A549 (cell line): ENCODE results near the gene CDH18. TPM values are rescaled to one million over a fixed set of nuclear protein-coding genes. Genes with fewer than 3 reads are reported as not detected.

Experiments used
- ATAC-seq, 2 experiments: fragments of 200-7000 bp in 1 of 2; fragments of >200 bp in 1 of 2; cut with Nextera tagmentation in 1 of 2; cut with Tn5 transposase in 1 of 2; 3 replicates each; pipeline versions ENCODE4 v1.8.0 to v1.9.1; 2018 to 2020; ENCODE audit warnings: mild to moderate bottlenecking in 1 of 2, moderate library complexity in 1 of 2
- CTCF ChIA-PET: fragments of 300-600 bp; sonication (Branson Sonifier 250); formaldehyde crosslinking; extraction: SDS; loops from one replicate; lab custom pipeline; 2021; ENCODE audit warnings: antibody characterized with exemption, inconsistent platforms; lab: Yijun Ruan, JAX
- POLR2A ChIA-PET: fragments of 350-600 bp; formaldehyde crosslinking; extraction: SDS; loops from one replicate; lab custom pipeline; 2021; ENCODE audit warnings: antibody characterized with exemption, inconsistent platforms; lab: Yijun Ruan, JAX
- DNase-seq, 2 experiments: peaks; one replicate each; pipeline versions ENCODE4 v3.0.0 to v3.0.0-alpha.2; 2011 to 2016; ENCODE audit warnings: low read depth in 1 of 2, low spot score in 1 of 2
- FAIRE-seq: peaks from 2 replicates; lab custom pipeline; 2011; peaks lifted over from hg19 to GRCh38; lab: Jason Lieb, UNC
- H3K27ac ChIP-seq, 2 experiments: fragments of >200 bp; sonication (Bioruptor Twin); formaldehyde crosslinking; 3 replicates each; pipeline ENCODE4 v1.5.1; 2016 to 2017
- H3K4me1 ChIP-seq: fragments of >200 bp; sonication (Bioruptor Twin); formaldehyde crosslinking; 3 replicates; pipeline ENCODE4 v1.6.1; 2016
- H3K4me2 ChIP-seq: fragments of >200 bp; sonication (Bioruptor Twin); formaldehyde crosslinking; 3 replicates; pipeline ENCODE4 v1.6.1; 2016
- H3K4me3 ChIP-seq: fragments of >200 bp; sonication (Bioruptor Twin); formaldehyde crosslinking; 3 replicates; pipeline ENCODE4 v1.5.1; 2016
- H3K9me3 ChIP-seq: fragments of >200 bp; sonication (Bioruptor Twin); formaldehyde crosslinking; 3 replicates; pipeline ENCODE4 v1.6.1; 2016
- BCL3 ChIP-seq: fragments of >200 bp; sonication (Bioruptor Twin); formaldehyde crosslinking; IDR thresholded peaks from 3 replicates; pipeline ENCODE4 v1.6.1; 2016
- CBX2 ChIP-seq: fragments of 200-600 bp; sonication (generic); IDR thresholded peaks from 2 replicates; pipeline ENCODE4 v1.6.1; 2016; ENCODE audit warnings: low read depth, mild to moderate bottlenecking, borderline replicate concordance
- CHD2 ChIP-seq: fragments of 150-350 bp; IDR thresholded peaks from 2 replicates; pipeline ENCODE4 v1.6.1; 2014; ENCODE audit warnings: low read length; ENCODE audit not compliant: partially characterized antibody
- CTCF ChIP-seq: fragments of >200 bp; sonication (Bioruptor Twin); formaldehyde crosslinking; IDR thresholded peaks from 3 replicates; pipeline ENCODE4 v1.5.1; 2016
- EHF ChIP-seq: fragments of 250-450 bp; sonication (Bioruptor Pico); IDR thresholded peaks from 2 replicates; pipeline ENCODE4 v1.5.0; 2020; ENCODE audit warnings: mild to moderate bottlenecking
- EHMT2 ChIP-seq: fragments of 200-600 bp; sonication (generic); IDR thresholded peaks from 2 replicates; pipeline ENCODE4 v1.6.1; 2016; ENCODE audit warnings: antibody characterized with exemption, low read depth, mild to moderate bottlenecking, moderate library complexity
- ESRRA ChIP-seq: fragments of 150-350 bp; IDR thresholded peaks from 2 replicates; pipeline ENCODE4 v1.6.1; 2014; ENCODE audit warnings: mild to moderate bottlenecking, low read length, borderline replicate concordance
- HDAC2 ChIP-seq: fragments of 200-600 bp; sonication (generic); IDR thresholded peaks from 2 replicates; pipeline ENCODE4 v1.6.1; 2016
- HES2 ChIP-seq: fragments of >200 bp; sonication (Bioruptor Twin); formaldehyde crosslinking; IDR thresholded peaks from 2 replicates; pipeline ENCODE4 v1.6.1; 2016
- HOXA7 ChIP-seq: fragments of 250-450 bp; sonication (Bioruptor Pico); IDR thresholded peaks from 2 replicates; pipeline ENCODE4 v1.5.0; 2020; ENCODE audit warnings: mild to moderate bottlenecking, moderate library complexity
- HOXB5 ChIP-seq: fragments of 250-450 bp; sonication (Bioruptor Pico); IDR thresholded peaks from 2 replicates; pipeline ENCODE4 v1.5.0; 2020; ENCODE audit warnings: mild to moderate bottlenecking, moderate library complexity
- JUN ChIP-seq, 2 experiments: fragments of >200 bp; sonication (Bioruptor Twin); formaldehyde crosslinking; IDR thresholded peaks; 2 replicates in 1 of 2; 3 replicates in 1 of 2; pipeline ENCODE4 v1.6.1; 2016 to 2017
- JUNB ChIP-seq: fragments of >200 bp; sonication (Bioruptor Twin); formaldehyde crosslinking; IDR thresholded peaks from 2 replicates; pipeline ENCODE4 v1.6.1; 2016
- KDM5A ChIP-seq: fragments of 200-600 bp; sonication (generic); IDR thresholded peaks from 2 replicates; pipeline ENCODE4 v1.6.1; 2016; ENCODE audit warnings: antibody characterized with exemption, mild to moderate bottlenecking
- MAFK ChIP-seq: fragments of 450-650 bp; IDR thresholded peaks from 2 replicates; pipeline ENCODE4 v1.6.1; 2014; ENCODE audit not compliant: partially characterized antibody
- MYC ChIP-seq: IDR thresholded peaks from 2 replicates; pipeline ENCODE4 v1.6.1; 2012; ENCODE audit warnings: mild to moderate bottlenecking, inconsistent platforms, low read length, improper control_type of control experiment, borderline replicate concordance
- NFE2L2 ChIP-seq: fragments of 150-350 bp; conservative IDR thresholded peaks from 2 replicates; pipeline ENCODE4 v1.6.1; 2014; ENCODE audit warnings: low read length
- PBX3 ChIP-seq: IDR thresholded peaks from 2 replicates; pipeline ENCODE4 v1.6.1; 2012
- POLR2A ChIP-seq: IDR thresholded peaks from 2 replicates; pipeline ENCODE4 v1.6.1; 2012; ENCODE audit warnings: mild to moderate bottlenecking, low read length
- RAD21 ChIP-seq, 2 experiments: fragments of >200 bp in 1 of 2; sonication (Bioruptor Twin) in 1 of 2; formaldehyde crosslinking in 1 of 2; IDR thresholded peaks in 1 of 2; conservative IDR thresholded peaks in 1 of 2; 2 replicates in 1 of 2; 3 replicates in 1 of 2; pipeline ENCODE4 v1.6.1; 2012 to 2018; ENCODE audit warnings: inconsistent platforms in 1 of 2
- REST ChIP-seq: fragments of 200-600 bp; sonication (generic); IDR thresholded peaks from 2 replicates; pipeline ENCODE4 v1.6.1; 2016; ENCODE audit warnings: antibody characterized with exemption, mild to moderate bottlenecking, moderate library complexity
- RFX5 ChIP-seq: fragments of 450-650 bp; IDR thresholded peaks from 2 replicates; pipeline ENCODE4 v1.7.1; 2014; ENCODE audit warnings: antibody characterized with exemption, mild to moderate bottlenecking, moderate library complexity
- RNF2 ChIP-seq: fragments of 200-600 bp; sonication (generic); IDR thresholded peaks from 2 replicates; pipeline ENCODE4 v1.6.1; 2016; ENCODE audit warnings: low read depth, mild to moderate bottlenecking, antibody characterized with exemption, moderate library complexity, borderline replicate concordance
- SMC3 ChIP-seq: fragments of >200 bp; sonication (Bioruptor Twin); formaldehyde crosslinking; IDR thresholded peaks from 3 replicates; pipeline ENCODE4 v1.6.1; 2018; ENCODE audit warnings: inconsistent platforms
- TFCP2L1 ChIP-seq: fragments of 250-450 bp; sonication (Bioruptor Pico); IDR thresholded peaks from 2 replicates; pipeline ENCODE4 v1.5.0; 2021; ENCODE audit warnings: mild to moderate bottlenecking
- ZC3H11A ChIP-seq: fragments of 450-650 bp; IDR thresholded peaks from 2 replicates; pipeline ENCODE4 v1.6.1; 2014; ENCODE audit warnings: antibody characterized with exemption, mild to moderate bottlenecking
- WGBS: methylation state at CpG from one replicate; pipeline ENCODE4 v1.1.6; 2017; ENCODE audit errors: missing lambda C conversion rate; 5-methylcytosine and 5-hydroxymethylcytosine counted together
- polyA plus RNA-seq, 4 experiments: library from polyadenylated mRNA; depleted of rRNA in 3 of 4; stranded (reverse); fragments of >200 nt; fragmentation: RNase III in 1 of 4; extraction: RNeasy Plus Mini Kit Qiagen cat#74134 plus additional on column Dnase treatment in 1 of 4; gene quantifications; 2 replicates in 3 of 4; 3 replicates in 1 of 4; pipeline ENCODE4 v1.2.3, GENCODE V29; 2011 to 2017

Gene CDH18
- polyA plus RNA-seq, 2 of the 4 experiments (the other 2 are of a cell fraction): not detected

- POLR2A ChIA-PET: no interaction called here
- H3K27ac ChIP-seq: no peak overlapping the region
- DNase-seq: no peak
- 2% methylated on average over 2 of the region's 2 CpGs for WGBS
- H3K4me1 ChIP-seq: no peaks in the 10 kb centered on the region
- H3K4me2 ChIP-seq: no peak overlapping the region
- TF ChIP-seq JUN (IDR thresholded peaks at IDR 0.05): no peak
- peak; percentile 52 for TF ChIP-seq MAFK
- TF ChIP-seq, all 56 proteins: peak for 1
- FAIRE-seq (no peak), ATAC-seq (no peak)
- Histone ChIP-seq H3K9me3 (no peaks in the 10 kb centered on the region), H3K4me3 (no peak overlapping the region)
- CTCF ChIA-PET: no interaction called here
These were observed 28.1 kb downstream of the CDH18 start for GRCh38 chr5:19959830-19960384.

- ChIA-PET CTCF (no interaction called here), POLR2A (no interaction called here)
- H3K4me2 ChIP-seq: no peak overlapping the region
- TF ChIP-seq MYC (no peak), CHD2 (no peak), CBX2 (no peak), REST (no peak), EHF (CRISPR knock-in tag) (no peak), JUNB (no peak), CTCF (no peak), HOXA7 (CRISPR knock-in tag) (no peak), BCL3 (no peak), RFX5 (no peak), HES2 (no peak), ESRRA (no peak), ZC3H11A (no peak), NFE2L2 (no peak)
- H3K27ac ChIP-seq: no peak overlapping the region
- no peak for FAIRE-seq
- H3K4me3 ChIP-seq: no peak overlapping the region
- DNase-seq: no peak
- ATAC-seq: no peak
- H3K9me3 ChIP-seq: no peaks in the 10 kb centered on the region
- H3K4me1 ChIP-seq: no peaks in the 10 kb centered on the region
These were observed 37.1 kb downstream of the CDH18 start for GRCh38 chr5:19950897-19951296.

- Histone ChIP-seq H3K9me3 (no peaks in the 10 kb centered on the region), H3K4me2 (no peak overlapping the region), H3K27ac (no peak overlapping the region), H3K4me3 (no peak overlapping the region), H3K4me1 (no peaks in the 10 kb centered on the region)
- 19% methylated on average over 1 of the region's 1 CpG for WGBS
- CTCF ChIA-PET: no interaction called here
- TF ChIP-seq RAD21 (conservative IDR thresholded peaks at IDR 0.05 in 1 of 2, IDR thresholded peaks at IDR 0.05 in 1 of 2) (no peak), KDM5A (no peak), POLR2A (no peak), SMC3 (no peak), CBX2 (no peak), HOXB5 (CRISPR knock-in tag) (no peak), EHMT2 (no peak), TFCP2L1 (CRISPR knock-in tag) (no peak), RNF2 (no peak), PBX3 (no peak), HDAC2 (no peak)
- POLR2A ChIA-PET: no interaction called here
- DNase-seq (no peak), FAIRE-seq (no peak), ATAC-seq (no peak)
These were observed 47.8 kb downstream of the CDH18 start for GRCh38 chr5:19940192-19940591.
